ENCODE measurements around the gene SOCS4.
"Not testable (repeated sequence)": the region's sequence is repeated elsewhere in the genome, so short reads cannot be mapped to it uniquely, and the experiment has no call there.

The SOCS4 gene

DNA sequence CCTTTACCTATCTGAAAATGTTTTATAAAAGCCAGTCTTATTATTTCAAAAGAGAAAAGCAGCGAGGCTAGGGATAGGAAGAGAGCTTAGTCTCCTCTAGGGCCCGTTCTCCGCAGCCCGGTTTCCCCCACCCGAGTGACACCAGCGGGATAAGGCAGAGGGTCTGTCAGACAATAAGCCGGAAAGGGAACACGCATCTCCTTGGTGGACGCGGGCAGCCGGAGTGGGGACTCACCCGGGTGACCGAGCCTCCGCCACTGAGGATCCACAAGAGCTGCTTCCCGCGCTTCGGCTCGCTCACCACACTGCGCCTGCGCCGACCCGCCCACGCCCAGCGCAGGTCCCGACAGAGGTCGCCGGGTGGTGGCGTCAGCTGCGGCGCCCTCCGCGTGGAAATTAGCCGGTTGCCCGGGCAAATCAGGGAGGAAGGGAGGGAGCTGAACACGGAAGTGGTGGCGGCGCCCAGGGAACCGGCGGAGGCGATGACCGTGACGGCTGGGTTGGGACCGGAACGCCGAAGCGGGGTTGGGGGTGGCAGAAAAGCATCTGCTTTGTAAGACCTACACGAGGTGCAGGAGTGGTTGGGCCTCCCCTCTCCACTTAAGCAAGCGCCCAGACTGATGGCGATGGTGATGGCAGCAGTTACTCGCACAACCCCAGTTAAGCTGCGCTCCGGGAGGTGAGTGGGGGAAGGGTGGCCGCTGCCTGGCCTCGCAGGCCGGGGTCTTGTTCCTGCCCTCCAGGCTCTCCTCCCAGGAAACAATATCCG, at the start of gene SOCS4, which contains the start of gene WDHD1:
SOCS4 (plus strand) TSS at position 444 of the 769 bp plus-strand sequence. CDS start 15,806 bp downstream, outside the sequence.
WDHD1 (minus strand) TSS at position 307 of the 769 bp plus-strand sequence. CDS start 312 bp downstream, outside the sequence.
- peak; percentile 79 for DNase-seq (ENCODE audit: low read depth)

GRCh38 chr14:54979039-54979438, 48.0 kb upstream of the SOCS4 start:
- no peak for DNase-seq (ENCODE audit: low read depth)

DNA sequence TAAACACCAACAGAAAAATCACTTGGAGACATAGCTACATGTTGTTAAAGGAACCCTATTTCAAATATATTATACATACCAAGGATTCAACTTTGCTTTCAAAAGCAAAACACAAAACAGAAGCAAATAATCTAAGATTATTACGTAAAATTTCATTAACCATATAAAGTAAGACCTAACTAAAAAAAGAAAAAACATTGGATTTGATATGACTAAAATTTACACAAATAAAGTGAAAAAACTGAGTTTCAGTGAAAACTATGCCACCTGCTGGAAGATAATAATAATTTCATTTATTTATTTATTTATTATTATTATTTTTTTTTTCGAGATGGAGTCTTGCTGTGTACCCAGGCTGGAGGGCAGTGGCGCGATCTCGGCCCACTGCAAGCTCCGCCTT, 45.3 kb upstream of the SOCS4 start:
- no peak for DNase-seq (ENCODE audit: low read depth)

GRCh38 chr14:54985156-54985555, 41.9 kb upstream of the SOCS4 start:
- DNase-seq (ENCODE audit: low read depth), result no peak

DNA sequence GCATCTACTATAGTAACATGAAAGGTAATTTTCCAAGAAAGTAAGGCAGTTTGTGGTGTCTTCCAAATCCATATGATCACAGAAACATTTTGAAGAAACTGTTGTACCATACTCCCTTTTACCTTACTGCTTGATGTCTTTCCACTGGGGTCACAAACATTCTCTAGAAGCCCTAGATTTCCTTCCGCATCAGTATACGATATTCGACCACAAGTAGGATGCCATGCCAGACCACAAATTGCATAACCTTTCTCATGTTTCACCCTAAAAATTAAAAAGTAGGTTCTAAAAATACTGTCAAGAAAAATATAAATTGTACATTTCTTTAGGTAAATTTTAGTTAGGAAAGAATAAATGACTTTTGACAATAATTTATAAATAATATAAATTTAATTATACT, 26.7 kb upstream of the SOCS4 start:
- DNase-seq (ENCODE audit: low read depth), result no peak

DNA sequence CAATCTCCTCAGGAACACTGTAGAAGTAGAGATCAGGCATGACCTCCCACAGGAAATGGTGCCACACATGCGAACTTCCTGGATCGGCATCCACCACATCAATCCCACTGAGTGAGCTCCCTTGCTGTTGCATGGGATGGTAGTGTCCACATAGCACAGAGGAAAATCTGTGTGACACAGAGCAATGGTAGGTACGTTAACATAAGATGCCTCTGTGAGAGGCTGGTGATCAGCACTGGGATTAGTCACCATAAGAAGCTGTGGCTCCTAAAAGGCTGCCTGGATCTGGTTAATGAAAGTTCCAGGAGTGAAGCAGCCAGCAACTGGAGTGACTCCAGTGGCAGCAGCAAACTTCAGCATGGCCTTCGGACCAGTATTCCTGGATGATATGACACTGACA, 22.0 kb upstream of the SOCS4 start:
- DNase-seq (ENCODE audit: low read depth), result no peak

DNA sequence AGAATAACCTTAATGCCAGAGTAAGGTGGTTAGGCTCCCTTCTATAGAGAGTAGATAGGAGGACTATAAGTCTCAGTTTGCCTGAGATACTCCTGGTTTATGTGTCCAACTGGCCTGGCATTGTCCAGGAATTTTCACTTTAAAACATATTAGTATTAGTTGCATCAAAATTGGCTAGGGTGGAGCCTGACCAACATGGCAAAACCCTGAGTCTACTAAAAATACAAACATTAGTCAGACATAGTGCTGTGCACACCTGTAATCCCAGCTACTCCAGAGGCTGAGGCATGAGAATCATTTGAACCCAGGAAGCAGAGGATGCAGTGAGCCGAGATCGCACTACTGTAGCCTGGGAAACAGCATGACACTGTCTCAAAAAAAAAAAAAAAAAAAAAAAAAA, 12.0 kb upstream of the SOCS4 start:
- no peak for DNase-seq (ENCODE audit: low read depth)

- DNase-seq (ENCODE audit: low read depth), result no peak
Observed at GRCh38 chr14:55019968-55020554, 7.0 kb upstream of the SOCS4 start.

- not testable (repeated sequence) for DNase-seq (ENCODE audit: low read depth)
Observed at GRCh38 chr14:55024365-55024764, 2.7 kb upstream of the SOCS4 start.

DNA sequence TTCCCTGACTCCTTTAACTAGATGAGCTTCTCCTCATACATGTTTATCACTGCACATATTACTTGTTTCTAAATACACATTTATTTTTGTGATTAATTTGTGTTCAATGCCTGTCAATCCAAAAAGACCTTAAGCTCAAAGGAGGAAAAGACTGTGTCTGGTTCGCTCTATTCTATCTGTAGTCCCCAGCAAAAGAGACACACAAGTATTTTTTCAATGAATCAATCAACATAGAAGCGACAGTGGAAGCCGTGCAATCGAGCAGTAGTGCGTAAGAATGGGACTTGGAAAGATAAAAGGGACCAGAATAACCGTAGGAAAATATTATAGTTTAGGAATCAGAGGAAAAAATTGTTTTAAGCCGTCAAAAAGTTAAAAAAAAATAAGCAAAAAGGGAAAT, 1.1 kb upstream of the SOCS4 start:
- no peak for DNase-seq (ENCODE audit: low read depth)

DNA sequence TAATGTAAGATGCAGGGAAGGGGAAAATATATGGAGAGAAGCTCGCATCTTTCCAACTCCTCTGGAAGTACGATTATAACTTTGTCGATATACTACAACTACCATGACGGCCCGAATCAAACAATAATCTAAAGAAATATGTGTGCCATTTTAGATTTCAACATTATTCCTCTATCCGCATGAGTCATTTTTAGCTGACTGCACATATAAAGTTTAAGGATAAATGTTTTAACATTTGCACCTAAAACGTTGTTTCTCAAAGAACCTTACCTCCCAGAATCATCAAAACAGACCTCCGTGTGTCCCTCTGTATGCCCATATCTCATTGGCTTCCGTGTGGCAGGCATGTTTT, 619 bp upstream of the SOCS4 start:
- no peak for DNase-seq (ENCODE audit: low read depth)

- no peak for DNase-seq (ENCODE audit: low read depth)
Observed at GRCh38 chr14:55028066-55028465, 1.0 kb downstream of the SOCS4 start.

GRCh38 chr14:55028476-55028875, 1.4 kb downstream of the SOCS4 start:
- DNase-seq (ENCODE audit: low read depth), result no peak

DNA sequence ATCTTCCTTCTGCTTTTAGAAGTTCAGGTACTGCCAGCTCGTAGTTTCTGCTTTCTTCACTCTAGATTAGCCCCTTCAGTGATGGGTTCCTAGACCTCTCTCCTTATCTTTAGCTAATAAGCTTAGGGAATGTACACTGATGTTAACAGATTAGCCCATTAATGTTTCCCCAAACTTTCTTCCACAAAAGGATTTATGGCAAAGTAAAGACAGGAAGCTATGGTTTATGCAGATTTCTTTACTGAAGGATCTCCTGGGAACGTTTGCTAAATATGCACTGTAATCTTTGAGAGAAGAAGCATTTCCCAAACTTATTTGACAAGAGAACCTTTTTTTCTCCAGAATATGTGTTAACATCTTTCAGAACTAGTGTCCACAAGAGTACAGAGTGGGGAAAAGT, 4.2 kb downstream of the SOCS4 start:
- DNase-seq (ENCODE audit: low read depth), result no peak

- not testable (repeated sequence) for DNase-seq (ENCODE audit: low read depth)
Observed at GRCh38 chr14:55037995-55038394, 11.0 kb downstream of the SOCS4 start.

DNA sequence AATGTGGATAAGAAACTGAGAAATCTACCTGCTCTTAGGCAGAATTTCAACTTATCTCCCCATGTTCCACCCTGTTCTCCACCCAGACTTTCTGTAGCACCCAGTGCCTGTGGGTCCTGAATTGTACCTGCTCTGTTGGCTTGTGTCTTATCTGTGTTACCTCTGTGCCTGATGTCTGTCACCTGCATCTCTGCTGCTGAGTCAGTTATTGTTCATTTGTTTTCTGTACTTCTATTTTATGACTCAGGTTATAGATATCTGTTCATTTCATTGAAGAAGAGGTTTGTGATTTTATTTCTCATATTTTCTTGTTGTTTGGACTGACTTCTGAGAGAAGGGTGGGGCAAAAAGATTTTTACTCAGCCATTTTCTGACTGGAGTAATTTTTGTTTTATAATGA, 11.7 kb downstream of the SOCS4 start:
- no peak for DNase-seq (ENCODE audit: low read depth)

- DNase-seq (ENCODE audit: low read depth), result no peak
Observed at GRCh38 chr14:55043528-55043927, 16.5 kb downstream of the SOCS4 start.

GRCh38 chr14:55045087-55045486, 18.1 kb downstream of the SOCS4 start:
- DNase-seq (ENCODE audit: low read depth), result no peak

- no peak for DNase-seq (ENCODE audit: low read depth)
Observed at GRCh38 chr14:55047301-55048053, 20.4 kb downstream of the SOCS4 start.

GRCh38 chr14:55048900-55049436, 21.9 kb downstream of the SOCS4 start:
- no peak for DNase-seq (ENCODE audit: low read depth)

GRCh38 chr14:55051165-55051422, 24.1 kb downstream of the SOCS4 start:
- no peak for DNase-seq (ENCODE audit: low read depth)

GRCh38 chr14:55051423-55052268, 24.6 kb downstream of the SOCS4 start, which contains the start of gene MAPK1IP1L:
TSS of gene MAPK1IP1L (plus strand) at chr14:55051647. CDS start at chr14:55061684, 10,037 bp downstream.
- DNase-seq (ENCODE audit: low read depth), result peak; percentile 89
